Neural cell (in vitro differentiated cells): ENCODE data around the gene KCNJ16.

ENCODE experiments used
- EP300 ChIP-seq: fragments of 450-650 bp; conservative IDR thresholded peaks from 2 replicates; pipeline ENCODE4 v1.6.1; 2014; ENCODE audit warnings: antibody characterized with exemption, mild to moderate bottlenecking, moderate library complexity; ENCODE audit not compliant: poor library complexity, severe bottlenecking
- SMC3 ChIP-seq: fragments of 450-650 bp; conservative IDR thresholded peaks from 2 replicates; pipeline ENCODE4 v1.6.1; 2014; ENCODE audit warnings: antibody characterized with exemption, mild to moderate bottlenecking, moderate library complexity; ENCODE audit not compliant: poor library complexity
- TAF1 ChIP-seq: IDR thresholded peaks from 2 replicates; pipeline ENCODE4 v1.6.1; 2012; ENCODE audit warnings: low read depth
- TF ChIP-seq, protein P1 (sequence below): fragments of 450-650 bp; IDR thresholded peaks from 2 replicates; pipeline ENCODE4 v1.5.1; 2014; ENCODE audit warnings: antibody characterized with exemption, mild to moderate bottlenecking, moderate library complexity; ENCODE audit not compliant: poor library complexity, severe bottlenecking

DNA sequence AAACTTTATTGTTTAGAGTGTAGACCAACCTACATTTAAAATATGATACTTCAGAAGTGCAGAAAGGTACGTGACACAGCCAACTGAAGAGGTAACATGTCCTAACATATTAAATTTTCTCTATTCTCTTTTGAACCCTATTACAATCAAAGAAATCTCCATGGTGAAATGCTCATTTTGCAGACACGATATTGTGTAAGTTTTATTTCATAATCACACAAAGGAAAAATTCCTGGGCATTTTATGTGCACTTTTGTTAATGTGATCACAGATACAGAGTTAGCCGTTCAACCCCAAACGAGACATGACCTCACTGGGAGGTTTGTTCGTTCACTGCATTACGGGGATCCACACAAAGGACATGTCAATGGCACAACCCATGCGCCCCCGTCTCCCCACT lies 21.8 kb downstream of the KCNJ16 start:
- TF ChIP-seq TAF1 (no peak), EP300 (no peak), SMC3 (no peak)
- TF ChIP-seq, protein P1, sequence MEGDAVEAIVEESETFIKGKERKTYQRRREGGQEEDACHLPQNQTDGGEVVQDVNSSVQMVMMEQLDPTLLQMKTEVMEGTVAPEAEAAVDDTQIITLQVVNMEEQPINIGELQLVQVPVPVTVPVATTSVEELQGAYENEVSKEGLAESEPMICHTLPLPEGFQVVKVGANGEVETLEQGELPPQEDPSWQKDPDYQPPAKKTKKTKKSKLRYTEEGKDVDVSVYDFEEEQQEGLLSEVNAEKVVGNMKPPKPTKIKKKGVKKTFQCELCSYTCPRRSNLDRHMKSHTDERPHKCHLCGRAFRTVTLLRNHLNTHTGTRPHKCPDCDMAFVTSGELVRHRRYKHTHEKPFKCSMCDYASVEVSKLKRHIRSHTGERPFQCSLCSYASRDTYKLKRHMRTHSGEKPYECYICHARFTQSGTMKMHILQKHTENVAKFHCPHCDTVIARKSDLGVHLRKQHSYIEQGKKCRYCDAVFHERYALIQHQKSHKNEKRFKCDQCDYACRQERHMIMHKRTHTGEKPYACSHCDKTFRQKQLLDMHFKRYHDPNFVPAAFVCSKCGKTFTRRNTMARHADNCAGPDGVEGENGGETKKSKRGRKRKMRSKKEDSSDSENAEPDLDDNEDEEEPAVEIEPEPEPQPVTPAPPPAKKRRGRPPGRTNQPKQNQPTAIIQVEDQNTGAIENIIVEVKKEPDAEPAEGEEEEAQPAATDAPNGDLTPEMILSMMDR = no peak
